ENCODE measurements around the gene OR14C36. TPM values are rescaled to one million over a fixed set of nuclear protein-coding genes. Genes with fewer than 3 reads are reported as not detected.

Gene OR14C36
- total and polyA plus RNA-seq, 2 of the 8 experiments (the other 6 are each of a cell fraction or from before 2014, with no cell fraction given), result not detected

DNA sequence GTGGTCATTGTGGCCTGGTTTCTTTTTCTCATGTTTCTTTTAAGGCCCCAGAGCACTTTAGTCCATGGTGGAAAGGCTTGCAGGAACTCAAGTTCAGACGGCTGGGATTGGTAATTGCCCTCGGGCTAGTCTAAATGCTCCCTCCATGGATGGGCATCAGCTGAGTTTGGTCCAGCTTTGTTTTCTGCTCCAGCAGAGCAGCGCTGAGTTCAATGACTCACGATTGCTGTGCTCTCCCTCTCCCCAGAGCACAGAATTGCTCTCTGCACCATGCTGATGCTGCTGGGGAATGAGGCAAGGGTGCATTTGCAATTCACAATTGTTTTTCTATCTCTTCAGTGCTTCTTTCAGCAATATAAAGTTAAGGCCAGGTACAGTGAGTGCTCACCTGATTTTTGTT is 25.2 kb downstream of the OR14C36 start:
- DNase-seq (ENCODE audit: low read depth in 1 of 2, low spot score in 2 of 2) (no peak), FAIRE-seq (no peak)
- Histone ChIP-seq H3K23ac (ENCODE audit: insufficient read length) (no peak overlapping the region), H3K4me3 (ENCODE audit: extremely low read depth in 1 of 4, insufficient read depth in 2 of 4, low read depth in 3 of 4, low read length in 4 of 4) (no peak overlapping the region), H4K8ac (ENCODE audit: extremely low read depth, insufficient read depth, low read length) (no peak overlapping the region), H2AFZ (ENCODE audit: low read length) (no peak overlapping the region), H3K56ac (replicated peaks; ENCODE audit: insufficient read length, low read depth, low read length) (no peak overlapping the region), H3K4me1 (replicated peaks in 1 of 4; ENCODE audit: control insufficient read depth in 3 of 4, insufficient read depth in 4 of 4, low read length in 3 of 4) (no peaks in the 10 kb centered on the region), H3K4me2 (ENCODE audit: insufficient read depth in 1 of 2, low read depth in 2 of 2, low read length in 2 of 2) (no peak overlapping the region), H3K79me1 (ENCODE audit: low read depth, low read length) (no peaks in the 10 kb centered on the region), H4K5ac (ENCODE audit: insufficient read length, low read depth, low read length) (no peak overlapping the region), H4K20me1 (replicated peaks in 1 of 2; ENCODE audit: control insufficient read depth in 1 of 2, insufficient read depth in 2 of 2, low read length in 2 of 2) (no peaks in the 10 kb centered on the region), H3K36me3 (ENCODE audit: control insufficient read depth in 2 of 4, insufficient read depth in 4 of 4, low read length in 3 of 4) (no peaks in the 10 kb centered on the region), H2BK12ac (ENCODE audit: low read depth, low read length) (no peak overlapping the region), H2BK5ac (ENCODE audit: low read depth, low read length) (no peak overlapping the region), H3K79me2 (ENCODE audit: control insufficient read depth in 1 of 2, insufficient read depth in 2 of 2, low read length in 2 of 2) (no peaks in the 10 kb centered on the region), H3K23me2 (ENCODE audit: low read depth, low read length) (no peaks in the 10 kb centered on the region), H2BK20ac (ENCODE audit: low read length) (no peak overlapping the region), H3K27ac (ENCODE audit: low read depth, low read length) (no peak overlapping the region), H2AK5ac (ENCODE audit: low read depth, low read length) (no peak overlapping the region), H2BK120ac (replicated peaks; ENCODE audit: low read depth, low read length) (no peak overlapping the region), H3K27me3 (replicated peaks in 1 of 4; ENCODE audit: control insufficient read depth in 3 of 4, extremely low read depth in 1 of 4, insufficient read depth in 3 of 4, low read length in 3 of 4) (no peaks in the 10 kb centered on the region), H3K14ac (ENCODE audit: insufficient read length) (no peak overlapping the region), H3K18ac (ENCODE audit: extremely low read depth, low read length) (no peak overlapping the region), H3K9me3 (ENCODE audit: insufficient read depth in 2 of 2, low read depth in 1 of 2, low read length in 1 of 2) (peaks cover 59 to 66% of the 10 kb centered on the region in 2 experiments), H2BK15ac (ENCODE audit: low read length) (no peak overlapping the region), H4K91ac (replicated peaks; ENCODE audit: insufficient read length, low read length) (no peak overlapping the region), H3K4ac (replicated peaks; ENCODE audit: insufficient read length, low read depth, low read length) (no peak overlapping the region), H3K9ac (replicated peaks in 1 of 4; ENCODE audit: extremely low read depth in 1 of 4, low read depth in 3 of 4, low read length in 3 of 4) (no peak overlapping the region)
- POLR2A ChIA-PET (ENCODE audit: partially characterized antibody), result no interaction called here
- WGBS, 2 experiments (ENCODE audit: extremely low coverage in 1 of 2, insufficient coverage in 1 of 2, insufficient read length in 1 of 2, insufficient replicate concordance in 2 of 2, low coverage in 1 of 2, low lambda C conversion rate in 2 of 2, missing lambda C conversion rate in 1 of 2), result 71% methylated on average over 4 of the region's 4 CpGs; no CpG with 5 or more reads in 1 of the 2 experiments
- CTCF ChIA-PET (ENCODE audit: partially characterized antibody), result no interaction called here
- TF ChIP-seq EGR1 (IDR thresholded peaks at IDR 0.05; ENCODE audit: borderline replicate concordance, low read depth, low read length) (no peak), RNF2 (IDR thresholded peaks at IDR 0.05; ENCODE audit: borderline replicate concordance, low read depth, low read length, missing control alignments, poor library complexity, severe bottlenecking) (no peak), SAP30 (IDR thresholded peaks at IDR 0.05; ENCODE audit: insufficient read depth, insufficient replicate concordance, low read length) (no peak), TEAD4 (IDR thresholded peaks at IDR 0.05; ENCODE audit: low read depth, low read length) (no peak), JUN (IDR thresholded peaks at IDR 0.05; ENCODE audit: low read depth, low read length) (no peak), KDM4A (IDR thresholded peaks at IDR 0.05; ENCODE audit: low read depth, low read length, severe bottlenecking) (no peak), RXRA (IDR thresholded peaks at IDR 0.05; ENCODE audit: insufficient read depth, low read depth, low read length) (no peak), CHD2 (IDR thresholded peaks at IDR 0.05; ENCODE audit: low read length) (no peak), SP4 (IDR thresholded peaks at IDR 0.05; ENCODE audit: low read length) (no peak), CTBP2 (IDR thresholded peaks at IDR 0.05; ENCODE audit: borderline replicate concordance, insufficient read depth, insufficient read length, low read length) (no peak), SP2 (IDR thresholded peaks at IDR 0.05; ENCODE audit: low read length) (no peak), CREB1 (IDR thresholded peaks at IDR 0.05) (no peak), BACH1 (IDR thresholded peaks at IDR 0.05; ENCODE audit: low read length) (no peak), EP300 (IDR thresholded peaks at IDR 0.05; ENCODE audit: borderline replicate concordance in 1 of 2, low read depth in 2 of 2, low read length in 2 of 2) (no peak)

All from H1 (cell line).